GM06990 (cell line): ENCODE results near the gene FKBP7.
"Not testable (repeated sequence)": the region's sequence is repeated elsewhere in the genome, so short reads cannot be mapped to it uniquely, and the experiment has no call there.

Experiments
- DNase-seq: peaks from one replicate; pipeline ENCODE4 v3.0.0-alpha.2; 2011; ENCODE audit not compliant: insufficient read length; ENCODE audit errors: extremely low read depth
- H3K27me3 ChIP-seq: replicated peaks from 2 replicates; pipeline ENCODE4 v1.6.0; 2011; ENCODE audit warnings: low read length; ENCODE audit not compliant: control insufficient read depth, insufficient read depth
- H3K36me3 ChIP-seq: 2 replicates; pipeline ENCODE4 v1.5.1; 2011; ENCODE audit warnings: low read length; ENCODE audit not compliant: control insufficient read depth, insufficient read depth
- H3K4me3 ChIP-seq: replicated peaks from 2 replicates; pipeline ENCODE4 v1.5.1; 2011; ENCODE audit warnings: low read depth, mild to moderate bottlenecking, control low read depth, low read length
- CTCF ChIP-seq: IDR thresholded peaks from 2 replicates; pipeline ENCODE4 v1.5.1; 2011; ENCODE audit warnings: low read length, control low read depth, mild to moderate bottlenecking, inconsistent platforms; ENCODE audit not compliant: insufficient read depth, poor library complexity, severe bottlenecking

FKBP7 gene

GRCh38 chr2:178478439-178479274, at the start of gene FKBP7:
Gene FKBP7 (minus strand): TSS chr2:178478600. CDS start chr2:178478499, 101 bp downstream.
- peak; percentile 87 for TF ChIP-seq CTCF
- H3K27me3 ChIP-seq, result no peaks in the 10 kb centered on the region
- H3K36me3 ChIP-seq, result no peaks in the 10 kb centered on the region
- H3K4me3 ChIP-seq, result peak within 1 kb of the TSS; percentile 76
- DNase-seq, result peak; percentile 90

GRCh38 chr2:178527592-178527991, 49.2 kb upstream of the FKBP7 start:
- DNase-seq, result no peak
- TF ChIP-seq CTCF, result no peak

DNA sequence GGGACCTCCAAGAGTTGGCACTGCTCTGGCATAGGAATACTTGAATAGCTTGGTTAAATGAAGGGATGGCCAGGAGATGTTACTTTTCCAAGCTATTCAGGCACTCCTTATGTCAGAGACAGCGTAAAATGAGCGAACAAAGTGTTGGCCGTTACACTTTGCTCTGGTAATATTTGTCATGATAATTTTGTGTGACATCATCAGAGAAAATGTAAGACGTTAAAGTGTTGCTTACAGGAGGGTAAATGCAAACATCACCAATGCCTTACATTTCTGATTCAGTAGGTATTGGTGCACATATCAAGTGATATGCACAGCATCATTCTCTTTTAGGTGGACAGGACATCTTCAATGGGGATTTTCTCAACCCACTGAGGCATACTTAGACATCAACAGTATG, 47.9 kb upstream of the FKBP7 start:
- Histone ChIP-seq H3K4me3 (no peak overlapping the region), H3K27me3 (no peaks in the 10 kb centered on the region), H3K36me3 (no peaks in the 10 kb centered on the region)
- no peak for DNase-seq
- TF ChIP-seq CTCF, result no peak

More at GRCh38 chr2:178527592-178527991, 49.2 kb upstream of the FKBP7 start:
- Histone ChIP-seq H3K4me3 (no peak overlapping the region), H3K36me3 (no peaks in the 10 kb centered on the region; the same call in 1 of the 2 replicates), H3K27me3 (no peaks in the 10 kb centered on the region)

- not testable (repeated sequence) for H3K36me3 ChIP-seq, DNase-seq, H3K4me3 ChIP-seq, H3K27me3 ChIP-seq
These were observed 47.1 kb upstream of the FKBP7 start for GRCh38 chr2:178525460-178525859.

DNA sequence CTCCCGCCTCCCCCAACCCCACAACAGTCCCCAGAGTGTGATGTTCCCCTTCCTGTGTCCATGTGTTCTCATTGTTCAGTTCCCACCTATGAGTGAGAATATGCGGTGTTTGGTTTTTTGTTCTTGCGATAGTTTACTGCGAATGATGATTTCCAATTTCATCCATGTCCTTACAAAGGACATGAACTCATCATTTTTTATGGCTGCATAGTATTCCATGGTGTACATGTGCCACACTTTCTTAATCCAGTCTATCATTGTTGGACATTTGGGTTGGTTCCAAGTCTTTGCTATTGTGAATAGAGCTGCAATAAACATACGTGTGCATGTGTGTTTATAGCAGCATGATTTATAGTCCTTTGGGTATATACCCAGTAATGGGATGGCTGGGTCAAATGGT, 46.6 kb upstream of the FKBP7 start:
- H3K4me3 ChIP-seq, DNase-seq, H3K36me3 ChIP-seq, H3K27me3 ChIP-seq: not testable (repeated sequence)

- peak overlapping the region; percentile 91 for H3K4me3 ChIP-seq
- H3K36me3 ChIP-seq, result no peaks in the 10 kb centered on the region; the same call in 1 of the 2 replicates
- no peaks in the 10 kb centered on the region for H3K27me3 ChIP-seq
- DNase-seq, result no peak
- no peak for TF ChIP-seq CTCF
These were observed 45.3 kb upstream of the FKBP7 start for GRCh38 chr2:178523596-178524134.
